HG02970 (cell line): ENCODE results near the gene IFT22.
"Not testable (repeated sequence)": the region's sequence is repeated elsewhere in the genome, so short reads cannot be mapped to it uniquely, and the experiment has no call there.

Experiments used
- ATAC-seq: cut with Tn5 transposase; IDR thresholded peaks from one replicate; pipeline ENCODE4 v1.9.1; 2021; ENCODE audit warnings: mild to moderate bottlenecking, moderate library complexity, moderate number of reproducible peaks; ENCODE audit not compliant: unreplicated experiment, low FRiP score

Gene IFT22

GRCh38 chr7:101285171-101285570 is 36.4 kb downstream of the IFT22 start:
- ATAC-seq, result no peak

- not testable (repeated sequence) for ATAC-seq
These were observed 40.7 kb downstream of the IFT22 start for GRCh38 chr7:101280912-101281311.

- ATAC-seq, result no peak
These were observed 42.9 kb downstream of the IFT22 start for GRCh38 chr7:101278461-101279292.

GRCh38 chr7:101277155-101277554 is 44.5 kb downstream of the IFT22 start:
- no peak for ATAC-seq

GRCh38 chr7:101273206-101273605 is 48.4 kb downstream of the IFT22 start:
- ATAC-seq, result no peak

- no peak for ATAC-seq
These were observed 50.6 kb downstream of the IFT22 start for GRCh38 chr7:101271021-101271420.

GRCh38 chr7:101269664-101270063 is 51.9 kb downstream of the IFT22 start:
- ATAC-seq, result no peak

GRCh38 chr7:101265622-101266516 is 55.7 kb downstream of the IFT22 start:
- ATAC-seq, result no peak

- not testable (repeated sequence) for ATAC-seq
These were observed 57.4 kb downstream of the IFT22 start for GRCh38 chr7:101264102-101264706.
